RCC 7860 (cell line): ENCODE measurements around the gene RLN2.

Experiments
- DNase-seq: peaks from one replicate; pipeline ENCODE4 v3.0.0-alpha.2; 2015; ENCODE audit warnings: low spot score
- FAIRE-seq: peaks from 2 replicates; lab custom pipeline; 2012; peaks lifted over from hg19 to GRCh38; lab: Jason Lieb, UNC

Gene RLN2

GRCh38 chr9:5274770-5275169, 29.7 kb downstream of the RLN2 start:
- no peak for FAIRE-seq
- no peak for DNase-seq

DNA sequence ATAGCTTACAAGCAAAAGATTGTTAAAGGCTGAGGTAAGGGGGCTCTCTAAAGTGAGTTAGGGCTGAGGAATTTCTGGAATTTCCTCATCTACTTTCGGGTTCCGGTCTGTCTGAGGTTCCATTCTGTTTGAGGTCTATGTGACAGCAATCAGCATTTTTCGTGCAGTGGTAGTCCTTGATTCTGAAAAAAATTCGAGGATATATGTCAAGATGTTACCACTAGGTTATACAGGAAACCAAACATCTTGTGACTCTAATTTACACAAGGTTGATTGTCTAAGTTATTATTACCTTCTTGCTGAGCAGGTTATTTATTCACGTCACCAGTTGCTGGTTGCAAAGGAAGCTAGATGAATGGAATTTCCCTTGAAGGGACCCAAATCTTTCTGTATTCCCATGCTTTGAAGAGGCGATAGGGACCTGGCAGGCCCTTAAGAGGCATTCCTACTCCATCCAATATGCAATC, 35.2 kb downstream of the RLN2 start:
- FAIRE-seq (peak; percentile 93), DNase-seq (peak; percentile 91)

DNA sequence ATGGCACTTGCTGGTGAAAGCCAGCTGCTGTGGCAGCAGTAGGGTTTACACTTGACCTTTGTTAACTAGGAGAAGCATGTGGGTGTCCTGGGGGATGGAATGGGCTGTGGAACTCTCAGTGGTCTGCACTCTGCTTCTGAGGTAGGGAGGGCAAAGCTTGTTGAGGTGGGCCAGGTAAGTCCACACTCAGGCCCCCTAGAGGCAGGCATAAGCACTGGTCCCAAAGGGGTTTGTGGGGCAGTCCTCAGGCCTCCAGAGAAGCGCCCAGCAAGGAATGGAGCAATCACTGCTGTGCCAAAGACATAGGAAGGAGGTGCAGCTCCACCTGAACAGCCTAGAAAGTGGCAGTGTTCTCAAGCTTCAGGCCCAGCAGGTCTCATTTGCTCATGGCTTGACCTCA, 38.6 kb downstream of the RLN2 start:
- DNase-seq (no peak), FAIRE-seq (no peak)

GRCh38 chr9:5264219-5264595, 40.3 kb downstream of the RLN2 start:
- no peak for FAIRE-seq
- DNase-seq = no peak

GRCh38 chr9:5263351-5264218, 40.9 kb downstream of the RLN2 start:
- DNase-seq (no peak), FAIRE-seq (no peak)
